ENCODE data around the gene DHCR24. TPM values are rescaled to one million over a fixed set of nuclear protein-coding genes. Genes with fewer than 3 reads are reported as not detected.
"Not testable (repeated sequence)": the region's sequence is repeated elsewhere in the genome, so short reads cannot be mapped to it uniquely, and the experiment has no call there.

DHCR24 gene
- total RNA-seq, 1 experiment from 2014 or later = 44.9 TPM

- in situ Hi-C loops (cut with HindIII; ENCODE audit: low pct_unique_long_range_greater_than_20kb, low sequenced_read_pairs) = no loop called here
- DNase-seq (ENCODE audit: low read depth, low spot score) = no peak
Measured at GRCh38 chr1:54892586-54892985, 5.6 kb upstream of the DHCR24 start.

GRCh38 chr1:54889132-54889725 is 2.2 kb upstream of the DHCR24 start:
- DNase-seq (ENCODE audit: low read depth, low spot score) = no peak
- in situ Hi-C loops (cut with HindIII; ENCODE audit: low pct_unique_long_range_greater_than_20kb, low sequenced_read_pairs) = no loop called here

- DNase-seq (ENCODE audit: low read depth, low spot score) = peak; percentile 11
- in situ Hi-C loops (cut with HindIII; ENCODE audit: low pct_unique_long_range_greater_than_20kb, low sequenced_read_pairs) = no loop called here
Measured at GRCh38 chr1:54888080-54888733, 1.2 kb upstream of the DHCR24 start.

GRCh38 chr1:54887665-54888071 is 673 bp upstream of the DHCR24 start:
- in situ Hi-C loops (cut with HindIII; ENCODE audit: low pct_unique_long_range_greater_than_20kb, low sequenced_read_pairs) = no loop called here
- DNase-seq (ENCODE audit: low read depth, low spot score) = no peak

GRCh38 chr1:54885807-54886723 is 930 bp downstream of the DHCR24 start:
- DNase-seq (ENCODE audit: low read depth, low spot score) = peak; percentile 23
- in situ Hi-C loops (cut with HindIII; ENCODE audit: low pct_unique_long_range_greater_than_20kb, low sequenced_read_pairs) = no loop called here

- DNase-seq (ENCODE audit: low read depth, low spot score) = no peak
- in situ Hi-C loops (cut with HindIII; ENCODE audit: low pct_unique_long_range_greater_than_20kb, low sequenced_read_pairs) = no loop called here
Measured at GRCh38 chr1:54885237-54885679, 1.7 kb downstream of the DHCR24 start.

GRCh38 chr1:54884768-54885167 is 2.2 kb downstream of the DHCR24 start:
- in situ Hi-C loops (cut with HindIII; ENCODE audit: low pct_unique_long_range_greater_than_20kb, low sequenced_read_pairs) = no loop called here
- DNase-seq (ENCODE audit: low read depth, low spot score) = no peak

GRCh38 chr1:54884135-54884586 is 2.8 kb downstream of the DHCR24 start:
- no peak for DNase-seq (ENCODE audit: low read depth, low spot score)
- in situ Hi-C loops (cut with HindIII; ENCODE audit: low pct_unique_long_range_greater_than_20kb, low sequenced_read_pairs) = no loop called here

GRCh38 chr1:54883349-54884102 is 3.5 kb downstream of the DHCR24 start:
- DNase-seq (ENCODE audit: low read depth, low spot score) = no peak
- in situ Hi-C loops (cut with HindIII; ENCODE audit: low pct_unique_long_range_greater_than_20kb, low sequenced_read_pairs) = no loop called here

GRCh38 chr1:54882519-54882918 is 4.5 kb downstream of the DHCR24 start:
- in situ Hi-C loops (cut with HindIII; ENCODE audit: low pct_unique_long_range_greater_than_20kb, low sequenced_read_pairs) = no loop called here
- no peak for DNase-seq (ENCODE audit: low read depth, low spot score)

- in situ Hi-C loops (cut with HindIII; ENCODE audit: low pct_unique_long_range_greater_than_20kb, low sequenced_read_pairs); DNase-seq (ENCODE audit: low read depth, low spot score): not testable (repeated sequence)
Measured at GRCh38 chr1:54881604-54882003, 5.4 kb downstream of the DHCR24 start.

- no peak for DNase-seq (ENCODE audit: low read depth, low spot score)
- in situ Hi-C loops (cut with HindIII; ENCODE audit: low pct_unique_long_range_greater_than_20kb, low sequenced_read_pairs) = no loop called here
Measured at GRCh38 chr1:54879872-54880271, 7.1 kb downstream of the DHCR24 start.

GRCh38 chr1:54876814-54877213 is 10.2 kb downstream of the DHCR24 start:
- DNase-seq (ENCODE audit: low read depth, low spot score) = no peak
- in situ Hi-C loops (cut with HindIII; ENCODE audit: low pct_unique_long_range_greater_than_20kb, low sequenced_read_pairs) = no loop called here

- DNase-seq (ENCODE audit: low read depth, low spot score) = no peak
- in situ Hi-C loops (cut with HindIII; ENCODE audit: low pct_unique_long_range_greater_than_20kb, low sequenced_read_pairs) = no loop called here
Measured at GRCh38 chr1:54875000-54875399, 12.0 kb downstream of the DHCR24 start.

- in situ Hi-C loops (cut with HindIII; ENCODE audit: low pct_unique_long_range_greater_than_20kb, low sequenced_read_pairs) = no loop called here
- no peak for DNase-seq (ENCODE audit: low read depth, low spot score)
Measured at GRCh38 chr1:54874079-54874830, 12.7 kb downstream of the DHCR24 start.

- in situ Hi-C loops (cut with HindIII; ENCODE audit: low pct_unique_long_range_greater_than_20kb, low sequenced_read_pairs) = no loop called here
- DNase-seq (ENCODE audit: low read depth, low spot score) = no peak
Measured at GRCh38 chr1:54872036-54872331, 15.0 kb downstream of the DHCR24 start.

- in situ Hi-C loops (cut with HindIII; ENCODE audit: low pct_unique_long_range_greater_than_20kb, low sequenced_read_pairs) = no loop called here
Measured at GRCh38 chr1:54871275-54872035, 15.5 kb downstream of the DHCR24 start.

More at GRCh38 chr1:54871275-54872035, 15.5 kb downstream of the DHCR24 start:
- no peak for DNase-seq (ENCODE audit: low read depth, low spot score)
